Activated CD4-positive, alpha-beta T cell treated with anti-CD3 and anti-CD28 coated beads, Interleukin-2, Interleukin-6, amounts not matched to agents 100 ng/mL and 50 ng/mL, durations not matched to agents 16 hours and 8 hours (primary cell): ENCODE data around the gene ASIC2.

ENCODE experiments used
- DNase-seq: peaks from one replicate; pipeline ENCODE4 v3.0.0-alpha.2; 2020

Gene ASIC2

DNA sequence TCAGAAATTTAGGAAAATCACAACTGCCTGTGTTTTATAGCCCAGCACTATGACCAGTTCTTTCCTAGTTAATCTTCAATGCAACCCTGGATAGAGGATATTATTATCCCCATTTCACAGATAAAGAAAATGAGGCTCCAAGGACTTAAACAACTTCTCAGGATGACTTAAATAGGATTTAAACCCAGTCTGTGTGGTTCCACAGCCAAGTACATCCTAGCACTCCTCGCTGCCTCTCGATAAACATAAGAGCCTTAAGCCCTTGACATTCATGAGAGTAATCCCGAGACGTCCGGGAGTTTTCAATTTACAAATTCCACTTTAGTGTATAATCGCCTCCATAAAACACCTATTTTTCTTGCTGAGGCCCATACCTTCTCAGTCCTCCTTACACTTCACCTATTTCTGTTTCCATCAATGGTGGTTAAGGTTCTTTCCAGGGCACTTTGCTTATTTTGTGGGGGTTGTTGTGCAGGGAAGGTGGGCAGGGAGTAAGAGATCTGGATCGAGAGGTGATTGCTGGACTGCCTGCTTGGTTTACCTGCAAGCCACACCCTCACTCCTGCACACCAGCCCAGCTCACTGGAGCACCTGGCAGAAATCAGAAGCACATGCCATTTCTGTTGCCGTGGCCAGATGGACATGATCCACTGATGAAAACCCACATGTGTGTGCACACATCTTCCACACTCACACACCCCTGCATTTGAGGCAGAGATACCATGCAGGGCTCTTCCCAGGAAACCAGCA lies 50.5 kb downstream of the ASIC2 start:
- no peak for DNase-seq

DNA sequence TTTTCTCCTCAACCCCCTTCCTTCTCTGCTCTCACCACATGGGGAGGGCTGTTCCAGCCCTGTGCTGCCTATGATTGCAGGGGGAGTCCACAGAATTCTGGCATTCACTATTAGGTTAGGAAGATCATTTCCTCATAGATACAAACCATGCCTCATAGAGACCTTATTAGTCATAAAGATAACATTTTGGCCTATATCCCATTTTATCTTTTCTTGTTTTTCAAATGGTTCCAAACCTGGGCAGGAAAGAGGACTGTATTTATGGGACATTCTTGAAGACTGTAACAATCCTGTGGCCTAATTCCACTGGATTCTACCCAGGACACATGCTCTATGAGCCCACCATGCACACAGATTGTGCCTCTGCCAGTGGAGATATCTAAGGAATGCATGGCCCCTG lies 51.7 kb downstream of the ASIC2 start:
- no peak for DNase-seq

DNA sequence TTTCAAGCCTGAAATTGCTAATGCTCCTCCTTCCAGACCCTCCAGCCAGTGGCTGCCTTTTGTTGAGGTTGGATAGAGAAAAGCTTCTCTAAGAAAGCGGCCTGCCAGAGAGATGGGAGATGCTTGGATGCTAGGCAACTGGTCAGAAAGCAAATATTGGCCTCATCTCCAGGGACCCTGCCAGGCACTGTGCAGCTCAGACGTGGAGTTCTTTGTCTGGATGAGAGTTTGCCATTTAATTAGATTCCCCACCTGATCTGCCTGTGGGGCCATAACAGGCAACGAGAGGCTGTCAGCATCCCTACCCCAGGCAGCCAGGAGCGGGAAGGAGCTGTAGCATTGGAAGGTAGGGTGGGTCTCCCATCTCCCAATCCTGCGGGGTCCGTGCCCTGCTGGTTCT lies 52.7 kb downstream of the ASIC2 start:
- DNase-seq = no peak

- DNase-seq = no peak
These were observed 53.4 kb downstream of the ASIC2 start for GRCh38 chr17:33239702-33240101.

DNA sequence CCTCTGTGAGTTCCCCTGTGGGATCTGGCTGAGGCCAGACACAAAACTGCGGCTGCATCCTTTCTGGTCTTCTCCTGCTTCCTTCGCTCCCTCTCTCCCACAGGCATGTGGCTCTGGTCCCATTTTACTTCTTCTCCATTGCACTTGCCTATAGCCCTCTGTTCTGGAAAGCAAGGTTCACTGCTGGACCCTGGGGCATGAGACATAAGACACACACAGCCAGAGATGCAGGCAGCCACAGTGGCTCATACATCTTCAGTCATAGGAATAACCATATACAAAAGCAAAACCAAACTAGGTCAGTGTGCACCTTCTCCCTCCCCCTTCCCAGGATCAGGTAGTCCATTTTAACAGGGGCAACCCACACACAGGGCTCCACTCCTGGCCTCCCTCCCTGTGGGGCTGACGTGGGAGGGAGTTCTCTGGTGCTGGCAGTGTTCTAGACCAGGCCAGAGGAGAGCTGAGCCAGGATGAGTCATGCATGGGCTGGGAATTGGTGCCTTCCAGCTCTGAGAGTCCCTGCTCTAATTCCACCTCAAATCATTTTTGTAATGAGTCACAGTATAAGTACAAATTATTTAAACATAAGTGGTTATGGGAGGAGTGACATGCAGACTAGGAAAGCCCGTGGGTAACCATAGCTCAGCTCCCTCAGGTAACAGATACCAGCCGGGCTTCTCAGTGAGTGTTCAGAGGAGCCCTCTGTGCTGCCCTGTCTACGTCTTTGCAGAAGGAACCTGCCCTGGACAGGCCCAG lies 58.0 kb downstream of the ASIC2 start:
- peak; percentile 13 for DNase-seq

GRCh38 chr17:33234233-33234632 lies 58.9 kb downstream of the ASIC2 start:
- DNase-seq = no peak

DNA sequence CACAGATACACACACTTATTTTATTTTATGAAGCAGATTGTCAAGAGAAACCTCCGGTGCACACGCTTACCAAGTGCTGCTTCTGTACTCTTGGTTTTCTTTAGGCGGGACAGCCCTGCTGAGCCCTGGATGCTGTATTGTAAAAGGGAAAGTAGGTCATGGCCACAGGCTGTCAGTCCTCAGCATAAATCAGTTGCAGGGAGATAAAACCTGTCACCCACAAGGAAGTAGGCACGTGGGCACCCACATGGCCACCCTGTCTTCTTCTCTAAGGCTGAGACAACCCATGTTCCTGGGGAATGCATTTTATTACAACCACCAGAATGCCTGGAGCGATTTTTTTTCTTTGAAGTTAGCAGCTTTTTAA lies 59.3 kb downstream of the ASIC2 start:
- DNase-seq = peak; percentile 33

GRCh38 chr17:33229499-33229898 lies 63.6 kb downstream of the ASIC2 start:
- DNase-seq = no peak

- DNase-seq = no peak
These were observed 64.1 kb downstream of the ASIC2 start for GRCh38 chr17:33229028-33229427.

- no peak for DNase-seq
These were observed 64.5 kb downstream of the ASIC2 start for GRCh38 chr17:33228548-33228947.

DNA sequence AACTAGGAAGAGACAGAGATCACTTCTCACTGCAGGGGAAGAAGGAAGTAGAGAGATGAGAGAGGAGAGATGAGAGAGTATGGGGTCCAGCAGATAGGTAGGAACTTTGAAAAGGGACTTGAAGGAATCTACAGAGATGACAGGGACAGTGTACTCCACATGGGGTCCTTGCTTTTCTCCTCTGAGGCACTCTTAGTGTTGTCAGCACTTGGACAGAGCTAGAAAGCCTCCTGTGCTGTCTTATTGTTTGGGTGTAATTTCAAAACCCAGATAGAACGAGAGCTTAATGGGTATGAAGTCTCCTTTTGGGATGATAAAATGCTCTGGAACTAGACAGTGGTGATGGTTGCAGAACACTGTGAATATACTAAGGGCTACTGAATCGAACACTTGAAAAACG lies 65.2 kb downstream of the ASIC2 start:
- DNase-seq = no peak

GRCh38 chr17:33225994-33226393 lies 67.1 kb downstream of the ASIC2 start:
- no peak for DNase-seq

DNA sequence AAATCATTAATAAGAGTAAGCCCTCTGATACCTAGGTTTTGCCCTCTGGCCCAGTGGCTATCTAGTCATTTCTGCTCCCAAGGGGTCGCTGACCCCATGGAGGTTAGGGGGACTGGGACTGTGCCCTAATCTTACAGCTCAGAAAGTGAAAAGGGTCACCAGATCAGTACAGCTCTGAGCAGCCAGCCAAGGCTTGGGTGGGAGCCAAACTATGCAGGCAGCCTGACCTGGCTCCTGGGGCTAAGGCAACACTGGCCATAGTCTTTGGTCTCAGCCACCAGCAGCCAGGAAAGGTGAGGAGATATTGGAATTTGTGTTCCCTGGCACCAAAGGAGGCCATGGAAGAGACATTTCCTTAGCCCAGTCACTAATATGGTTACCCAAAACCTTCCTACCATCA lies 67.6 kb downstream of the ASIC2 start:
- DNase-seq = no peak

DNA sequence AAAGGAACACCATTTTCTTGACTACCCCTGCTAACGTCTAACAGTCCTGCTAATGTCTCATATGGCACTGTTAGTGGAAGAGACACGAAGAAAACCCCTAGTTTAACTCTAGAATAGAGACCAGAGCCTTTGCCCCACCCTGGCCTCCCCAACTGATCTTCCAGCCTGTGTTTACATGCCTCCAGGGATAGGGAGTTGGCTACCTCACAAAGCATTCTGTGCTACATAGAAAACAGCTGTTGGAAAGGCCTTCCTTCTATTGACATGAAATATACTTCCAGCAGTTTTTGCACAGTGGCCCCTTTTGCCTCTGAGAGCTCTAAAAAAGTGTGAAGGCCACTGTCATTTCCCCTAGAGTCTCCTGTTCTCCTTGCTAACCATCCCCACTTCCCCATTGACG lies 73.1 kb downstream of the ASIC2 start:
- DNase-seq = no peak

DNA sequence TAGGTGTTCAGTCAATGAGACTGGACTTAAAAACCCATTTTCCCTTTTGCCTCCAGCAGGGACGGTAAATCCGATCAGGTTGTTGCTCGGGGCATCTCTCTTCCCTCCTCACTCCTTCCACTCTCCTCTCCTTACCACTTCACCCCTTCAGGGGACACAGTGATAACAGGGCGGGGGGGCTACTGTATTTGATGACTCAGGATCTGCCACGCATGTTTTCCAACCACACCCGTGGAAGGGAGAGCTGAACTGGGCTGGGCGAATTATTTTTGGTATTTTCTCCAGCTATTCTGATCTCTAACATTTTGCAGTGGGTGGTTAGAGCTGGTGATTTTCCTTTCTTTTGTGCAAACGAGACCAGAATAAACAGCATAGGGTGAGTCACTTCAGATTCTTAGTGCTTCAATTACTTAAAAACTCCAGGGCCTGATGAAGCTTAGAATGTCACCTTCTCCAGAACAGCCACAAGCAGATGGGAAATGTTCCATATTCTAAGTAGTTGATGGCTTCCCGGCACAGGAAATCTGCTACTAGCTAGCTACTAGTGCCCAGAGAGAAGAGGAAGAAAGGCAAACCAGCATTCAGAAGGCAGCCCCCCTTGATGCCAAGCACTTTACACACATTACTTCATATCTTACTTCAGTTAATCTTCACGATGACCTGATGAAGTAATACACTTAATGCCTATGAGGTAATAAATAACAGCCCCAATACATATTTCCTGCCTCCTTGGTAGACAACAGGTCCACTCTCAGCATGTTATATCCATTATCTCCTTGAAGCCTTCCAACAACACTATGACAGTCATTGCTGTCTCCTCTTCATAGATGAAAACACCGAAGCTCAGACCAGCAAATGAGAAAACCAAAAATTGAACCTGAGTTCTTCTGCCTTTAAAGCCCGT lies 74.1 kb downstream of the ASIC2 start:
- DNase-seq = no peak

GRCh38 chr17:33217891-33218290 lies 75.2 kb downstream of the ASIC2 start:
- DNase-seq = no peak

GRCh38 chr17:33214996-33215395 lies 78.1 kb downstream of the ASIC2 start:
- DNase-seq = no peak

- no peak for DNase-seq
These were observed 82.8 kb downstream of the ASIC2 start for GRCh38 chr17:33210285-33210684.

DNA sequence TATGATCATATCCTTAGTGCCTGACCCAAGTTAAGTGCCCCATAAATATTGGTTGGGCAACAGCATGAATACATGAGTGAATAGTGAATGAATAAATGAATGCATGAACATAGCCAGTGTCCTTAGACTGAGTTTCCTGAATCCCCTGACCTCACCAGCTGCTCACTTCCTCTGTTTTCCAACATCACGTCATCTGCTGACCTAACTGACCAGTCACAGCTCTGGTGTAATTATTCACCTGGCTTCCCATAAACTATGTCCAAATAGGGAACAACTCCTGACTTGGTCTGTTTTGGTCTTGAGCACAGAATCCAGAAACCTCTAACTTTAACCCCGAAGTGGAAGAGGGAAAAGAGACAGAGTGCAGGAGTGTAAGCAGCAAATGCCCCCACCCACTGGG lies 83.4 kb downstream of the ASIC2 start:
- DNase-seq = no peak

GRCh38 chr17:33207231-33207630 lies 85.9 kb downstream of the ASIC2 start:
- no peak for DNase-seq

- DNase-seq = no peak
These were observed 87.5 kb downstream of the ASIC2 start for GRCh38 chr17:33205552-33205951.

GRCh38 chr17:33204701-33205100 lies 88.4 kb downstream of the ASIC2 start:
- DNase-seq = no peak

- no peak for DNase-seq
These were observed 88.9 kb downstream of the ASIC2 start for GRCh38 chr17:33204156-33204555.
